ENCODE measurements around the gene ARFGAP3. TPM values are rescaled to one million over a fixed set of nuclear protein-coding genes. Genes with fewer than 3 reads are reported as not detected.

ARFGAP3 gene
- total RNA-seq, 1 experiment from 2014 or later: 71.3 TPM

DNA sequence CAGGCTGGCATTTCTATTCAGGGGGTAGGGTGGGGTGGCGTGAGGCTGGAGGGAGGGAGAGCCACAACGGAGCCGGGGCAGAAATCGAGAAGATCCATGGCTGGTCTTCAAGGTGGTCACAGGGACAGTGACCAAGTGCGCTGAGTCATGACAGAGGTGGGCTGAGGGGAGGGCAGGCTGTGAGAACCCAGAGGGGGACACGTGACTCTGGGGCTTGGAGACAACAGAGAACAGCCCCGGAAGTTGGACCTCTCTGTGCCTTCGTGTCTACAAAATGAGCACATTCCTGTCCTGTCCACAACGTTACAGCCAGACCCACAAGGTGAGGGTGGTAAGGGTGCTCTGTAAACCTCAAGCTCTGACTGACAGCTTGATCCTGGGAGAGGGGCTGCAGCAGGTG is 35.1 kb upstream of the ARFGAP3 start:
- Histone ChIP-seq H3K27me3 (replicated peaks) (no peaks in the 10 kb centered on the region), H3K27ac (no peak overlapping the region), H3K4me1 (replicated peaks) (0 out of 2 replicates have a peak, but pooled peaks cover 2% of the 10 kb centered on the region), H3K36me3 (peaks cover 65% of the 10 kb centered on the region), H3K4me3 (no peak overlapping the region), H3K9me3 (replicated peaks) (no peaks in the 10 kb centered on the region)
- DNase-seq (ENCODE audit: low read depth in 1 of 2, low spot score in 2 of 2): no peak

DNA sequence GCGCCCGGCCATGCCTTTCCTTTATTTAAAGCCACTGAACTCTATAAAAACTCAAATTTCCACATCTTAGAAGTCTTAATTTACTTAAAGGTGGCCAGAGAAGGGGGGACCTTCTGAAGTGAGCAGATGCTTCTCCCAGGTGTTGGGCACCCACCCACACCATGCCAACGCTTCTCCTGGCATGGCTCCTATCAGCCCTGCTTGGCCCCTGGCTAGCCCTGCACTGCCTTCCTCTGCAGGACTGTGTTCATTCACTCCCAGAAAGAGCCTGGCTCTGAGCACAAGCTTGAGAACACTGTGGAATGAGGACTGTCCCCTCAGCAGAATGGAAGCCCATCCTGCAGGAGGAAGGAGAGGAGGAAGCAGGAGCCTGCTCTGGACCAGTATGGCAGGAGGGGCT is 34.6 kb upstream of the ARFGAP3 start:
- Histone ChIP-seq H3K27me3 (replicated peaks) (no peaks in the 10 kb centered on the region), H3K4me1 (replicated peaks) (0 out of 2 replicates have a peak, but pooled peaks cover 2% of the 10 kb centered on the region), H3K36me3 (peaks cover 69% of the 10 kb centered on the region), H3K9me3 (replicated peaks) (no peaks in the 10 kb centered on the region), H3K27ac (no peak overlapping the region), H3K4me3 (no peak overlapping the region)
- DNase-seq (ENCODE audit: low read depth in 1 of 2, low spot score in 2 of 2): no peak

DNA sequence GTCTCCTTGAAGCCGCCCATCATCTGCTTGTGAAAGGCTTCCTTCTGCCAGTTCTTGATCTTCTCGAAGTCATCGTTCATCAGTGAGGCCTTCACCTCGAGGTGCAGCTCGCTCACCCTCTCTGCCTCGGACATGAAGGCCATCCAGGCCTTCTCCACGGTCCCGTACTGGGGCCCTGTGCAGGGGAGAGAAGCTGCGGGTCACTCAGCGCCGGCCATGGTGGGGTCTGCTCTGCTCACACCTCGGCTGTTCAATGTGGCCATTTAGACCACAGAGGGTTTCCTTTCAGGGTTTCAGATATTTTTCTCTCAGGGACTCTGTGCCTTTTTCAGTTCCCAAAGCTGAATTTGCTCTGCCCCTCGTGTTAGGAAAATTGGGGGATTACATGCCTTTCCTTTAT is 33.9 kb upstream of the ARFGAP3 start:
- H3K36me3 ChIP-seq: peaks cover 76% of the 10 kb centered on the region
- H3K4me1 ChIP-seq (replicated peaks): 0 out of 2 replicates have a peak, but pooled peaks cover 2% of the 10 kb centered on the region
- no peak overlapping the region for H3K4me3 ChIP-seq
- no peak overlapping the region for H3K27ac ChIP-seq
- DNase-seq (ENCODE audit: low read depth in 1 of 2, low spot score in 2 of 2): no peak
- H3K27me3 ChIP-seq (replicated peaks): no peaks in the 10 kb centered on the region
- H3K9me3 ChIP-seq (replicated peaks): no peaks in the 10 kb centered on the region

DNA sequence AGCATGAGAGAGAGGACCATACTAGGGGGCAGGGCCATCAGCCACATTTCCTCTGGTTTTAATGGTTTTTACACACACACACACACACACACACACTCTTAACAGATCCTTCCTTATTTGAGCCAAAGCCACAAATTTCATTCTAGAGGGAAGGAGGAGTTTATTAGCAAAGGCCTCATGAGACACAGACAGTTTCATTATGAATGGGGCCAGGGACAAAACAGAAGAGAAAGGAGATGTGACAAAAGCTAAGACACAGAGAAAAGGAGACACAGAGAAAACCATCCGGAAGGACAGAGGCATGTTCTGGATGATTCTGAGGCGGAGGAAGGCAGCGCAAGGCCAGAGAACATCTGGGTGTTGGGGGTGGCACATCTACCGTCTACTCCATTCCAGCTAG is 32.2 kb upstream of the ARFGAP3 start:
- 0 out of 2 replicates have a peak, but pooled peaks cover 5% of the 10 kb centered on the region for H3K4me1 ChIP-seq (replicated peaks)
- H3K27ac ChIP-seq: no peak overlapping the region
- H3K9me3 ChIP-seq (replicated peaks): no peaks in the 10 kb centered on the region
- H3K36me3 ChIP-seq: peaks cover 93% of the 10 kb centered on the region
- H3K4me3 ChIP-seq: no peak overlapping the region
- H3K27me3 ChIP-seq (replicated peaks): no peaks in the 10 kb centered on the region
- no peak for DNase-seq (ENCODE audit: low read depth in 1 of 2, low spot score in 2 of 2)

DNA sequence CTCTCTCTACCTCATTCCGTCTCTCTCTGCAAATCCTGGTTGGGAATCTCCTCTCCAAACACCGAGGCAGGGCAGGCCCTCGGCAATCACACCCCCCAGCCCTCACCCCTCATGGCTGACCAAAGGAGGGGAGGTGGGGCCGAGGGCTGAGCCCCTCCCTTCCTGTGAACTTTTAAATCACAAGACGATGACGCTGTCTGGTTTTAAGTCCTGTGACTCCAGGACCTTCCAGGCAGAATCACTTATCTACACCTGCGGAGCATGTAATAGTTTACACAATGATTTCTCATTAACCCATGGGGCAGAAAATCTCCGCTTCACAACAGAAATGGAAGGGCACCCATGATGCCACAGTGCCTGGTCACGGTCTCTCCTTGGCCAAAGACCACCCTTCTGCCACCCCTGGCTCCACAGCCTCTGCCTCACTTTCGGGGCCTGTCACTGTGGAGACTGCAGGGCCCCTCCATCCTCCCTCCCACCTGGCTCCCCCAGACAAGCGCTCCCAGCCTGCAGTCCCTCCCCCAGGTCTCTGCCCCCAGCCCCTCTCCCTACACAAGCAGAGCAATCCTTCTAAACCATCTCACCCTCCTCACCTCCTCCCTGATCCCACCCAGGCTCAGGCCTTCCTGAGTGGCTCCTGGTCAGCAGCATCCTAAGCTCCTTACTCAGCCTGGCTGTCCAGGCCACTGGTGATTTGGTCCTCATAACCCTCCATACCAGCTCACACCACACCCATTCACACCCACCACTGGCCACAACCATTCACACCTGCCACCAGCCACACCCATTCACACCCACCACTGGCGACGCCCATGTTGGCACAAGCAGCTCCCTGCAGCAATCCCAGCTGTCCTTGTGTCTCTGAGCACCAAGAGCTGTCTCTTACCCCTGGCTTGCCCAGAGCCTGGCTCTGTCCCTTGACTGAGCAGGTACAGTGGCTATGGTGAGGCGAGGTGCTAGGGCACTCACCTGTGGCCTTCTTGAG is 30.7 kb upstream of the ARFGAP3 start:
- H3K36me3 ChIP-seq: peaks cover 97% of the 10 kb centered on the region
- H3K27me3 ChIP-seq (replicated peaks): no peaks in the 10 kb centered on the region
- H3K4me3 ChIP-seq: no peak overlapping the region
- 0 out of 2 replicates have a peak, but pooled peaks cover 5% of the 10 kb centered on the region for H3K4me1 ChIP-seq (replicated peaks)
- H3K27ac ChIP-seq: no peak overlapping the region
- H3K9me3 ChIP-seq (replicated peaks): no peaks in the 10 kb centered on the region
- no peak for DNase-seq (ENCODE audit: low read depth in 1 of 2, low spot score in 2 of 2)

DNA sequence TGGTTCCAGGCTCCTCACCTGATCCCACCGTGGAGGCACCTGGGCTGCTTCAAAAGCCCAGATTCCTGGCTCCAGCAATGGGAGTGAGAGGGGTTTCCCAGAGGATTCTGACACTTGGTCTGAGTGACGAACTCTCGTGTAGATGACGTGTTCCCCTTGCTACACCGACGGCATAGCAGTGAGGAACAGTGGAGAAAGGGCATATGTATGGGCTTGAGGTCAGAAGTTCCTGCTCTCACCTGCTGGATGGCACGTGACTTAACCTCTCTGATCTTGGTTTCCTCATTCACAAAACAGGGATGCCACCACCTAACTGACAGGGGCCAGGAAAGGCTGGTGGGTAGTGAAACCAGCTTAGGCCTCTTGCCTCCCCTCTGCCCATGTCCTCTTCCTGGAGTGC is 30.0 kb upstream of the ARFGAP3 start:
- H3K9me3 ChIP-seq (replicated peaks): no peaks in the 10 kb centered on the region
- H3K27ac ChIP-seq: no peak overlapping the region
- no peak for DNase-seq (ENCODE audit: low read depth in 1 of 2, low spot score in 2 of 2)
- peaks cover 97% of the 10 kb centered on the region for H3K36me3 ChIP-seq
- 0 out of 2 replicates have a peak, but pooled peaks cover 3% of the 10 kb centered on the region for H3K4me1 ChIP-seq (replicated peaks)
- H3K27me3 ChIP-seq (replicated peaks): no peaks in the 10 kb centered on the region
- no peak overlapping the region for H3K4me3 ChIP-seq

DNA sequence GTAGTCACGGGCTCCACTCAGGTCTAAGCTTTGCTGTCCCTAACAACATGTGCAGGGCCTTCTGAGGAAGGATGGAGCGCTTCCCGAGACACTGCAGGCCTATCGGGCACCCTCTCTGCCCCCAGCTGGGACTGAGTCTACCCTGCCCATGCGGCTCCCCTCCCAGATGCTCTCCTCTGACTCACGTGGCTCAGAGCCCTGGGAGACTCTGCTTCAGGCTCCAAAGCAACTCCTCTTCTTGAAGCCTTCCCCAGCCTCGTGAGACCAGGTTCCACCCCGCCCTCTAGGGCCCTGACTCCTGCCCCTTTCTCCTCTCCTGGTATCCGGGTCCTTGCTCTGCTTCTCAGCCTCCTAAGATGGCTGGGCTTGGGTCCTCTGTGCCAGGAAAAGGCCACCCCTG is 28.4 kb upstream of the ARFGAP3 start:
- Histone ChIP-seq H3K9me3 (replicated peaks) (no peaks in the 10 kb centered on the region), H3K27ac (no peak overlapping the region)

DNA sequence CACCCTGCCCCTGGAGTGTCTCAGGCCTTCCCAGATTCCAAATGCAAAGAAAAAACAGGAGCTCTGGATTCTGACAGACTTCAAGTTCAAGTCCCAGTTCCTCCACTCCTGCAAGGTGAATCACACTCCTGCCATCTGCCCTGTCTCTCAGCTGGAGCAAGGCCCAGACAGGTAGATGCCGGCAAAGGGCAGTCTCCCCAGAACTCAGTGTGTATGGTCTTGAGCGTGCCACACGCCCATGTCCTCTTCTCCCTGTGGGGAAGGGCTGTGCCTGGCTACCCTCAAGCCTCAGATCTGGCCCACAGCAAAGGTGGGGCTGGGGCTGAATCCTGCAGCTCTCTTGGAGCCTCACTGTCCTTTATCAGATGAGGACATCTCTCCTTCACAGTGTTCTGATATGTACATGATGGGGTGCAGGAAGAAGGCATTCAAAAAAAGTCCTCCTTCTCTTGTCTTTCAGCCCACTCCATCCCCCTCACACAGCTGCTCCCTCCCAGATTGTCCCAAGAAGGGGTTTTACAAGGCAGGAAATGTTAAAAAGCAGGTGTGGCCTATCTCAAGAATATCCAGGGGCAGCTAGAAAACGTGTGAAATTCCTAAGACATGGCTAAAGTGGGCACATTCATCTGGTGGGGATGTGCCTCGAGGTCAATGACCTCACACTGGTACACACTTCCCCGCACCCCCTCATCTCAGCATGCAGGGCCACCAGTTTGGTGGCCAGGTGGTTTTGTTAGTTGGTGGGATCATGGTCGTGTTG is 27.7 kb upstream of the ARFGAP3 start:
- DNase-seq (ENCODE audit: low read depth in 1 of 2, low spot score in 2 of 2): no peak

More for the DNA sequence above, 28.4 kb upstream of the ARFGAP3 start:
- Histone ChIP-seq H3K4me3 (no peak overlapping the region), H3K4me1 (replicated peaks) (0 out of 2 replicates have a peak, but pooled peaks cover 3% of the 10 kb centered on the region), H3K36me3 (peaks cover 99% of the 10 kb centered on the region), H3K27me3 (replicated peaks) (no peaks in the 10 kb centered on the region)
- no peak for DNase-seq (ENCODE audit: low read depth in 1 of 2, low spot score in 2 of 2)

DNA sequence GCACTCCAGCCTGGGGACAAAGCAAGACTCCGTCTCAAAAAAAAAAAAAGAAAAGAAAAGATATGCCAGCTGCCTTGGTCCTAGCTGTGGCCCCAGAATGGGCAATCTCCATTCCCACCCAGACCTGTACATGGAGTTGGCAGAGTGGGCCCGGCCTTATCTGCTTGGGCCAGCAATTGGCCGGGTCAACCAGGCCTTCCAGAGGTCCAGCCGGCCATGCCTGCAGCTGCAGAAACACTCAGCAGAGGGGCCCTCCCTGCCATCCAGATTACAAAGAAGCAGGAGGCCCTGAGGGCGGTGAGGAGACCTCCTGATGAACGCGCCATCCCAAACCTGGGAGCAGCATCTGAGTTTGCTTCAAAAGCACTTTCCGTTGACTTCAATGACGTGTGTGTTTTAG is 26.9 kb upstream of the ARFGAP3 start:
- Histone ChIP-seq H3K9me3 (replicated peaks) (no peaks in the 10 kb centered on the region), H3K4me3 (no peak overlapping the region), H3K4me1 (replicated peaks) (0 out of 2 replicates have a peak, but pooled peaks cover 3% of the 10 kb centered on the region), H3K36me3 (peaks cover 100% of the 10 kb centered on the region), H3K27ac (no peak overlapping the region), H3K27me3 (replicated peaks) (no peaks in the 10 kb centered on the region)
- DNase-seq (ENCODE audit: low read depth in 1 of 2, low spot score in 2 of 2): no peak

More for the DNA sequence above, 27.7 kb upstream of the ARFGAP3 start:
- Histone ChIP-seq H3K27me3 (replicated peaks) (no peaks in the 10 kb centered on the region), H3K27ac (no peak overlapping the region), H3K4me3 (no peak overlapping the region), H3K36me3 (peaks cover 100% of the 10 kb centered on the region), H3K9me3 (replicated peaks) (no peaks in the 10 kb centered on the region), H3K4me1 (replicated peaks) (0 out of 2 replicates have a peak, but pooled peaks cover 3% of the 10 kb centered on the region)

DNA sequence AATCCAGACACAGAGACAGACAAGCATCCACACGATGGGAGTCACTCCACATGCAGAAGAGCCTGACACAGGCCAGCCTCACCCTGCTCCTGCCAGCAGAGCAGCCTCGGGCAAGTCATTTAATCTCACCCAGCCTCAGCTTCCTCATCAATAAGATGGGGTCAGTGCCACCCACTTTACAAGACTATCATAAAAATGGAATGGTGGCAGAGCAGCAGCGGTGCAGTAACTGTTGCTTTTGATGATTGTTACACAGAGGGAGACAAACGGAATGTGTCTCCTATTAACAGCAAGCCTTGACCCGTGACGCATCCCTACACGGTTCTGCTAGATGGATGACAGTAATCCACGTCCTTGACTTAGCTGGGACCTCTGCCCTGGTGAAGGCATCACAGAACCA is 26.0 kb upstream of the ARFGAP3 start:
- Histone ChIP-seq H3K27me3 (replicated peaks) (no peaks in the 10 kb centered on the region), H3K9me3 (replicated peaks) (no peaks in the 10 kb centered on the region), H3K4me1 (replicated peaks) (0 out of 2 replicates have a peak, but pooled peaks cover 3% of the 10 kb centered on the region), H3K4me3 (no peak overlapping the region), H3K36me3 (peaks cover 100% of the 10 kb centered on the region), H3K27ac (no peak overlapping the region)
- no peak for DNase-seq (ENCODE audit: low read depth in 1 of 2, low spot score in 2 of 2)

DNA sequence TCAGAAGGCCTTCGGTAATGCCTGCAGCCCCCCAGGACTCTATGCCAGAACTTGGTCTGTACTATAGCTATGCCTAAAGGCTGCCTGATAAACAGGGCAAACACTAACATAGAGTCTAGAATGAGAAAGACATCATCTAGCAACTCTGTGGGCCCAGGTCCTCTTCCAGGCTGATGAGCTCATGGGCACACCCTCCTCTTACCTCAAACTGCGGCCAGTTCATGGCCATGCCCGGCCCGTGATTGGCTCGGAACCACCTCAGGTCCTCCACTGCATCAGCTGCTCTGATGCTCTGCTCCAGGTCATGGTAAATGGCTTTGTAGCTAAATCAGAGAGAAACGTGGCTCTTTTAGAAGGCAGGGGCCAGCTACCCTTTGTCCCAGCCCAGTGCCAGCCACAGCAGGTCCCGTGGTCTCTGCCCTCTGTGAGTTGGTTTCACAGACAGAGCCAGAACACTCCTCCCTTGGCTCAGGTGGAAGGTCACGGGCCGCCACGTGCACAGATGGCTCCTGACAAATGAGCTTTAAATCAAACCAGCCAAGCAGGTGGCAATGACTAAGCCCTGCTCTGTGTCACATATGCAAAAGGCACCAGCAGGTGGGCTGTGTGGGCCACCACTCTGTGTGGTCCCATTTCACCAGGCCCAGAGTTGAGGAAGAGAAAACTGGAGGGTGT is 25.0 kb upstream of the ARFGAP3 start:
- Histone ChIP-seq H3K9me3 (replicated peaks) (no peaks in the 10 kb centered on the region), H3K4me3 (no peak overlapping the region), H3K27ac (no peak overlapping the region), H3K36me3 (peaks cover 100% of the 10 kb centered on the region), H3K27me3 (replicated peaks) (no peaks in the 10 kb centered on the region), H3K4me1 (replicated peaks) (0 out of 2 replicates have a peak, but pooled peaks cover 3% of the 10 kb centered on the region)
- DNase-seq (ENCODE audit: low read depth in 1 of 2, low spot score in 2 of 2): no peak

DNA sequence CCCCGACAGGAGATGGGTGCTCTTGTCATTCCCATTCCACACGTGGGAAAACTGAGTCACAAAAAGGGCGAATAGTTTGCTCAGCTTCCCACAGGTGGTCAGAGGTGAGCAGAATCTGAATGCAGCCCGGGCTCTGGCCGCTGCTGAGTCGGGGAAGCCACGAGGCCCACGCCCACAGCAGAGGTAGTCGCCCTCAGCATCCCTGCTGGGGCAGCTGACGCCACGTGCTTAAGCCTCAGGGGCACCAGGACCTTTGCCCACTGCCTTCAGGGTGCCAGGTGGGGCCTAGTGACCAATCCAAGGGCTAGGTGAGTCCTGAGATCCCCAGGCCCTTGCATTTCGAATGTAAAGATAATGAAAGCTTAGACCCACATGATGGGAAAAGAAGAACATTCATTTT is 24.2 kb upstream of the ARFGAP3 start:
- Histone ChIP-seq H3K36me3 (peaks cover 100% of the 10 kb centered on the region), H3K27ac (no peak overlapping the region)
- DNase-seq (ENCODE audit: low read depth in 1 of 2, low spot score in 2 of 2): no peak

DNA sequence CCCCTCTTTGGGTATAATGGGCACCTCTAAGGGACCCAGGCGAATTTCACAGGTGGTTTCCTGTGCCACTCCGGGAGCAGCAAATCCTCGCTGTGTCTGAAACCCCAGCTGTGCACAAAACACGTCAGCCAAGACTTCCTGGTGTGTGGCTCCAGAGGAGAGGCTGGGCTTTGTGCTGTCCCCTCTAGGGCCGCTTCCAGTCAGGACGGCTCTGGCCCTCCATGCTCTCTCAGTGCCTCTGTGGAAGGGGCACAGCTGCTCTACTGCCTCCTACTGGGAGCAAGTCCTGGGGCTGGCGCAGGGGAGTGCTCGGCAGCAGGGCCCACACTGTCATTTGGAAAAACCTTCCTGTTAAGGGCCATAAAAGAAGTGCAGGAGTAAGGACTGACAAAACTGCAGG is 23.7 kb upstream of the ARFGAP3 start:
- H3K4me1 ChIP-seq (replicated peaks): 0 out of 2 replicates have a peak, but pooled peaks cover 3% of the 10 kb centered on the region
- H3K4me3 ChIP-seq: no peak overlapping the region
- no peak overlapping the region for H3K27ac ChIP-seq
- peaks cover 100% of the 10 kb centered on the region for H3K36me3 ChIP-seq
- H3K9me3 ChIP-seq (replicated peaks): no peaks in the 10 kb centered on the region
- no peaks in the 10 kb centered on the region for H3K27me3 ChIP-seq (replicated peaks)
- DNase-seq (ENCODE audit: low read depth in 1 of 2, low spot score in 2 of 2): no peak

More for the DNA sequence above, 24.2 kb upstream of the ARFGAP3 start:
- Histone ChIP-seq H3K4me1 (replicated peaks) (0 out of 2 replicates have a peak, but pooled peaks cover 3% of the 10 kb centered on the region), H3K4me3 (no peak overlapping the region), H3K9me3 (replicated peaks) (no peaks in the 10 kb centered on the region), H3K27me3 (replicated peaks) (no peaks in the 10 kb centered on the region)
